ENCODE data around the gene TMEM69.

- TF ChIP-seq CTCF (IDR thresholded peaks at IDR 0.05) (no peak), POLR2A (IDR thresholded peaks at IDR 0.05) (no peak)
These were observed 13.5 kb upstream of the TMEM69 start for GRCh38 chr1:45674478-45674877.
